Mononuclear cell (primary cell): Measurements from ENCODE around the gene MIAT. TPM values are rescaled to one million over a fixed set of nuclear protein-coding genes. Genes with fewer than 3 reads are reported as not detected.
"Not testable (repeated sequence)": the region's sequence is repeated elsewhere in the genome, so short reads cannot be mapped to it uniquely, and the experiment has no call there.

Experiments
- H3K27me3 ChIP-seq: 2 replicates; pipeline ENCODE4 v1.6.0; 2011; ENCODE audit warnings: low read length, control low read depth; ENCODE audit not compliant: insufficient read depth
- H3K4me1 ChIP-seq: 2 replicates; pipeline ENCODE4 v1.5.1; 2011; ENCODE audit warnings: mild to moderate bottlenecking, low read length, control low read depth; ENCODE audit not compliant: insufficient read depth
- H3K4me3 ChIP-seq: 2 replicates; pipeline ENCODE4 v1.5.1; 2011; ENCODE audit warnings: mild to moderate bottlenecking, low read length, moderate library complexity
- H3K9me3 ChIP-seq: 2 replicates; pipeline ENCODE4 v1.5.1; 2011; ENCODE audit warnings: low read depth, mild to moderate bottlenecking, control low read depth, low read length
- total RNA-seq: library from RNA; depleted of rRNA; stranded (reverse); fragments of >200 nt; gene quantifications from one replicate; pipeline ENCODE4 v1.2.3, GENCODE V29; 2012

The MIAT gene
- total RNA-seq, 1 donor: 15.8 TPM

DNA sequence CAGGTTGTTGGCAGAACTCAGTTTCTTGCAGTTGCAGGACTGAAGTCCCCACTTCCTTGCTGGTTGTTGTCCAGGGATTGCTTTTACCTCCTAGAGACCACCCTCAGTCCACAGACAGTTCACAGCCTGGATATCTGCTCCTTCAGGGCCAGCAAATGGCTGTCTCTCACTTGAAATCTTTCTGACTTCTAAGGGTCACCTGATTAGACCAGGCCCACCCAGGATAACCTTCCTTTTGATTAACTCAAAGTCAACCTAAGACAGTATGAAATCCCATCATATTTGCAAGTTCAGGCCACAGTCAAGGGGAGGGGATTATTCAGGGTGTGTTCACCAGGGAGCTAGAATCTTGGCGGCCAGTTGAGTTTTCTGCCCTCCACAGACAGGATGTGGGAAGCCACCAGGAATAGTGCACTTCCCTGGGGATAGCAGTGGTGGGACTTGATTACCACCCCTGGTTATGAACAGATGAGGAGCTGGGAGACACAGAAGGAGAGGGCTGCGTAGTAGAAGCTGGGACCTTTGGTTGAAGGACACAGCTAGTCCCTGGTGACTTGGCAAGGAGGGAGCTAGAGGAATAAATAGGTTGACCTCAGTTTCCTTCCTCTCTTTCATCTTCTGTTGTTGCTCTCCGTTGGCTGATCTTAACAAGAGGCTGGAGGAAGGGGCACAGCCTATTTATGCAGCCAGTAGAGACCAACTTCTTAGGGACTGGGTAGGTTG, 33.4 kb downstream of the MIAT start:
- peaks cover 9% of the 10 kb centered on the region for H3K4me1 ChIP-seq
- no peaks in the 10 kb centered on the region for H3K9me3 ChIP-seq
- no peaks in the 10 kb centered on the region for H3K27me3 ChIP-seq
- no peak overlapping the region for H3K4me3 ChIP-seq

DNA sequence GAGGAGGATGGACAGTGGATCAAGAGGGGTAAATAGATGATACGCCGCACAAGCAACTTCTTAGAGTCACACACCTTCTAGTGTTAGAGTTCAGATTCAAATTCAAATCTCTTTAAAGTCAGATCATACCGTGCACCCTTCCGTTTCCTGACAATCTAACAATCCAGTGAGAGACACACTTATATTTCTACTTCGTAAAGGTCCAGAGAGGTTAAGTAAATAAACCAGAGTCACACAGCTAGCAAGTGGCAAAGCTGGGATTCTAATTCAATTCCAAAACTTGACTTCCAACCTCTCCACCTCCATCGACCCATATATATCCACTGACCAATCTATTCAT, 34.0 kb downstream of the MIAT start:
- peaks cover 9% of the 10 kb centered on the region for H3K4me1 ChIP-seq
- H3K9me3 ChIP-seq: no peaks in the 10 kb centered on the region
- H3K27me3 ChIP-seq: no peaks in the 10 kb centered on the region
- no peak overlapping the region for H3K4me3 ChIP-seq

DNA sequence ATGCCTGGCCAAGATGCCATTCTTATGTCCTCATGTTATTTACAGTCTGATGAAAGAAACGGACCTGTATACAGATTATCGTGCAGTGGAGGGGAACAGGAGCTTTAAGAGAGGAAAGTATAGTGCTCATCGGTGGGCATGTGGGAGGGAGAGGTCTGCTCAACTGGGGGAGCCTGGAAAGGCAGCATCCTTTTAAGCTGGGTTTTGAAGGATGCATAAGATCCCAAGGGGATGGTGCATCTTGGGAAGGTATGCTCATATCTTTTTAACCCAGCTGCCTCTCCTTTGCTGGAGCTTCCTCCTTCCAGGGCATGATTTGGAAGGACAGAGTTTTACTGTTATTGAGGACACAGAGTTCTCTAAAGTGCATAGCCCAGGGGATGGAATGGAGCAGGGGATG, 34.8 kb downstream of the MIAT start:
- Histone ChIP-seq H3K4me3 (no peak overlapping the region), H3K9me3 (no peaks in the 10 kb centered on the region), H3K27me3 (no peaks in the 10 kb centered on the region), H3K4me1 (peaks cover 9% of the 10 kb centered on the region)

DNA sequence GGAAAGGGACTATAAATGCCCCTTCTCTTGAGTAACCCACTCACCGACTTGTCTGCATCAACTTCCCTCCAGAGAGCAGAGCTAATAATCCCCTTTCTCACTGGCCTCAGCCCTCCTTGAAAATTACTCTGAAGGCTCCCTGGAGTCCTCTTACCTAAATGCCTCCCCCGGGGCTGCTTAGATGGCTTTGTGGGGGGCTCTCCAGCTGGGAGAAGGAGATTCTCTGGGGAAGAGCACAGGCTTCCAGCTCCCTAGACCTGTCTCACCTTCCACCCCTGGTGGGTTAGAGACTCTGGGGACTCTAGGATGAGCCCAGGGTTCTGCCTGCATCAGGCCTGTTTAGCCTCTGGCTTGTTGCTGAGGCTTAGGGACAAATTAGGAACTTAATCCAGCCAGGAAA, 39.8 kb downstream of the MIAT start:
- no peak overlapping the region for H3K4me3 ChIP-seq
- H3K27me3 ChIP-seq: no peaks in the 10 kb centered on the region
- no peaks in the 10 kb centered on the region for H3K4me1 ChIP-seq
- H3K9me3 ChIP-seq: no peaks in the 10 kb centered on the region

DNA sequence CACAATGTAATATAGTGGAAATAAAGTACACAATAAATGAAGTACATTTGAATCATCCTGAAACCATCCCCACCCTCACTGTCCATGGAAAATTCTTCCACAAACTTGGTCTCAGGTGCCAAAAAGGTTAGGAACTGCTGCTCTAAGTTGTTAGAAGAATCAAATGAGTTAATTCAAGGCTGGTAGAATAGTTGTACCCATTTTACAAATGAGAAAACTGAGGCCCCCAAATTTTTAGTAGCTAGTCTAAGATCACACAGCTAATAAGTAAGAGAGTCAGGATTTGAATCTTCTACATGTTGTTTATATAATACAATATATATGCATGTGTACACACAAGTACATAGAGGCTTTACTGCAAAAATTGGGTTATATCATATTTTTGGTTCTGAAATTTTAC, 43.1 kb downstream of the MIAT start:
- Histone ChIP-seq H3K4me1 (no peaks in the 10 kb centered on the region), H3K4me3 (no peak overlapping the region), H3K9me3 (no peaks in the 10 kb centered on the region), H3K27me3 (no peaks in the 10 kb centered on the region)

DNA sequence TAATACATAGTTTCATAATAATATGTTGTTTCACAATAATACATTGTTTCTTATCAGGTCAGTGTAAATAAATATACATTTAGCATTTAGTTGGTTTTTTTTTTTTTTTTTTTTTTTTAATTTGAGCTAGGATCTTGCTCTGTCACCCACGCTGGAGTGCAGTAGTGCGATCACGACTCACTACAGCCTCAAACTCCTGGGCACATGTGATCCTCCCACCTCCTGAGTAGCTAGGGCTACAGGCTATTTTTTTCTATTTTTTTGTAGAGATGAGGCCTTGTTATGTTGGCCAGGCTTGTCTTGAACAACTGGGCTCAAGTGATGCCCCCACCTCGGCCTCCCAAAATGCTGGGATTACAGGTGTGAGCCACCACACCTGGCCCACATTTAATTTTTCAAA, 43.5 kb downstream of the MIAT start:
- H3K4me3 ChIP-seq: no peak overlapping the region

DNA sequence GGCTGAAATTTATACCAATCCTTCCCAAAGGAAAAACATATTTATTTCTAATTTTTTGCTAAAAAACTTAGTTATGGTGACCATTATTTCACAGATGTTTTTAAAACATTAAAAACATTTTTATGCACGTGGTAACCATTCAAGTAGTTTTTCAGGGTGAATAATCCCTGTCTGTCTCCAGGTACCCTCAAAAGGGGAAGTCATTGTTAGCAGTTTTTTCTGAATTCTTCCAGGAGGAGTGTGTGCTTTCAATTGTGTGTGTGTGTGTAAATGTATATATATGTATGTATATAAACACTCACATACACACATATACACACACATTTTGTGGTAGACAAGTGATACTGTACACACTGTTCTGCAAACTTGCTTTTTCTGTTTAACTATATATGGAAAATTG, 43.9 kb downstream of the MIAT start:
- H3K27me3 ChIP-seq: no peaks in the 10 kb centered on the region
- no peak overlapping the region for H3K4me3 ChIP-seq
- H3K9me3 ChIP-seq: no peaks in the 10 kb centered on the region
- H3K4me1 ChIP-seq: no peaks in the 10 kb centered on the region

More for the DNA sequence above, 43.5 kb downstream of the MIAT start:
- no peaks in the 10 kb centered on the region for H3K4me1 ChIP-seq
- H3K9me3 ChIP-seq: no peaks in the 10 kb centered on the region
- no peaks in the 10 kb centered on the region for H3K27me3 ChIP-seq

DNA sequence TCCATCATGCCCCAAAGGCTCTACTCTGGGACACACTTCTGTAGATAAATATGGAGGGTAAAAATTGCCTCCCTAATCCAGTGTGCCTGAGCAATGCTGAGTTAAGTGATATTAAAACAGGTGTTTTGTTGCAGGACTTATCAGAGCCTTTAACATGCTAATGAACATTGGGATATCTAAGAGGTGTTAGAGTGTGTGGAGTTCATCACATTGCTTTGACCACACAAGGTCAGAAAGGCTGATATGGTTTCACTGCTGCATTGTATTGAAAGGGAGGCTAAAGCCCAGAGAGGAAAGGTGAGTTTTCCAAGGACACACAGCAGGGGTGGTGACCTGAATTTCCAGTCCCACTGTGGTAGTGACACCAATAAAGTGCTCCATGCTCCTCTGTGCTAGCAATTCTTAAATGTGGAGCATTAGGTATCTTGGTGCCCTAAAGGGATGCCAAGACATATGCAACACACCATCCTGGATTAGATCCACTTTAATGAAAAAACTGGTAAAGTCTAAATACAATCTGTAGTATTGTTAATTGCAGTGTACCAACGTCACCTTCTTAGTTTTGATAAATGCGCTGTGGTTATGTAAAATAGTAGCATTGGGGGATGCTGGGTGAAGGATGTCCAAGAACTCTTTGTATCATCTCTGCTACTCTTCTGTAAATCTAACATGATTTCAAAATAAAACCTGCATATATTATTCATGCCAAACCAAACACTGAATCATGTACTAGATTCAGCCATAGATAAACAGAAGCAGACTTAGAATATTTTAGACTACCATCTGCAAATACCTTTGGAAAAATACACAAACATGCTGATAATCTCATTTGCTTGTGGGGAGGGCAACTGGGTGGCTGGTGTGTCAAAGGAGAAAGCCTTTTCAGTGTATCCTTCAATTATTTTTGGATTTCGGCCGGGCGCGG, 45.8 kb downstream of the MIAT start:
- H3K27me3 ChIP-seq: no peaks in the 10 kb centered on the region
- no peak overlapping the region for H3K4me3 ChIP-seq
- H3K4me1 ChIP-seq: no peaks in the 10 kb centered on the region
- H3K9me3 ChIP-seq: no peaks in the 10 kb centered on the region

DNA sequence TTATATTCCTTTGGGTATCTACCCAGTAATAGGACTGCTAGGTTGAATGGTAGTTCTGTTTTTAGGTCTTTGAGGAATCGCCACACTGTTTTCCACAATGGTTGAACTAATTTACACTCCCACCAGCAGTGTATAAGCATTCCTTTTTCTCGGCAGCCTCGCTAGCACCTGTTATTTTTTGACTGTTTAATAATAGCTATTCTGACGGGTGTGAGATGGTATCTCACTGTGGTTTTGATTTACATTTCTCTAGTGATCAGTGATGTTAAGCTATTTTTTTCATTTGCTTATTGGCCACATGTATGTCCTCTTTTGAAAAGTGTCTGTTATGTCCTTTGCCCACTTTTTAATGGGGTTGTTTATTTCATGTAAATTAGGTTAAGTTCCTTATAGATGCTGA, 48.0 kb downstream of the MIAT start:
- H3K27me3 ChIP-seq, H3K4me1 ChIP-seq, H3K9me3 ChIP-seq, H3K4me3 ChIP-seq: not testable (repeated sequence)

DNA sequence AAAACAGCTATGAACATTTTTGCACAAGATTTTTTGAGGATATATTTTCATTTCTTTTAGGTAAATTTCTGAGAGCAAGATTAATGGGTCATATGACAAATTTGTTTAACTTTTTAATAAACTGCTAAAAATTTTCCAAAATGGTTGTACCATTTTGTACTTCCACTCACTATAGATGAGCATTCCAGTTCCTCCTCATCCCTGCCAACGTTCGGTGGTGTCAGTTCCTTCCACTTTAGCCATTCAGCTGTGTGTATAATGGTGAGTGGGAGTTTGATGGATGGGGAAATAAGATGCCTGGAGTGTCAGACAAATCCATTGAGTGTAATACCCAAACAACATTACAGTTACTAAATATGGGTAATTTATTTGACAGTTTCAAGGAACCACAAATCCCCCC, 49.7 kb downstream of the MIAT start:
- H3K4me1 ChIP-seq: peaks cover 13% of the 10 kb centered on the region
- no peaks in the 10 kb centered on the region for H3K9me3 ChIP-seq
- no peaks in the 10 kb centered on the region for H3K27me3 ChIP-seq
- H3K4me3 ChIP-seq: no peak overlapping the region

DNA sequence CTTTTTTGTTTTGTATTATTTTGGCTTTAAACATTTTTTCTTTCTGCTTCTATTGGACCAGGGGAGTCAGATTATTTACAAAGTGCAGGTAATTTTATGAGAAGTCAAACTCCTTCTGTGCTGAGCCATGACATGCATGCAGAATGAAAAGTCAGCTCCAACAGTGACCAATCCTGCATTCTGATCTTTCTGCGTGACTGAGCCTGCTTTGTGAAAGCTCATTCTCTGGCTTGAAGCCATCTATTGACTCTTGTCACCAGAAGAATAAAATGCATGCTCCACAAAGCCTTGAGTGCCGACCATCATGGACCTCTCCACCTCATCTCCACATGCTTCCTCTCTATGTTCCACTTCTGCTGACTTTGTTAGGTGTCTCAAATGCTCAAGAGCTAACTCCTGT, 50.2 kb downstream of the MIAT start:
- H3K27me3 ChIP-seq: no peaks in the 10 kb centered on the region
- H3K4me1 ChIP-seq: peaks cover 18% of the 10 kb centered on the region
- no peaks in the 10 kb centered on the region for H3K9me3 ChIP-seq
- H3K4me3 ChIP-seq: no peak overlapping the region

DNA sequence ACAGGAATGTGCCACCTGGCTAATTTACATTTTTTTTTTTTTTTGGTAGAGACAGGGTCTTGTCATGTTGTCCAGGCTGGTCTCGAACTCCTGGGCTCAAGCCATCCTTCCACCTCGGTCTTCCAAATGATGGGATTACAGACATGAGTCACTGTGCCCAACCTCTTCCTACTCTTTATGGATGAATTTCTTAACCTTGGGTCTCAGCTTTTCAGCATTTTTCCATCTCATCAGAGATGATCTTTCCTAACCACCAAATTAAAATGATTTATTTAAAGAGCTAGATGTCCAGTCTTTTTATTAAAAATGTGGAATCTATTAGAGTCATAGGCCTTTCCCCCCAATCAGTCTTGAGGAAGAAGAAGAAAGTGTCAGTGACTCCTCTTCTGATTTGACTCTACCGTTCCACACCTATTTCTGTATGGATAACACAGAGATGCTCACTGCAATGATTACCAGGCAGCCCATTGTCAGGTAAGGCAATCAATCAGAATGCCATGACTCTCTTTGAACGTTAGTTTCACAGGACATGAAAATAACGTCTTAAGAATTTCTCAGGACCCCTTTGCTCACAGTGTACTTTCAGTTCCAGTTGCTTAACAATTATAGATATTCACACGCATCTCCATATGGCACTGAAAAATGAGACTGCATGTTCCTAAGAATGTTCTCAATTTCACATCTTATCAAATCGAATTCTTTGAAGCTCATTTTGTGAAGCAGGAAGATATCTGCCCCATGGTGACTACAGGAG, 51.0 kb downstream of the MIAT start:
- Histone ChIP-seq H3K27me3 (no peaks in the 10 kb centered on the region), H3K9me3 (no peaks in the 10 kb centered on the region), H3K4me1 (peaks cover 18% of the 10 kb centered on the region), H3K4me3 (no peak overlapping the region)

DNA sequence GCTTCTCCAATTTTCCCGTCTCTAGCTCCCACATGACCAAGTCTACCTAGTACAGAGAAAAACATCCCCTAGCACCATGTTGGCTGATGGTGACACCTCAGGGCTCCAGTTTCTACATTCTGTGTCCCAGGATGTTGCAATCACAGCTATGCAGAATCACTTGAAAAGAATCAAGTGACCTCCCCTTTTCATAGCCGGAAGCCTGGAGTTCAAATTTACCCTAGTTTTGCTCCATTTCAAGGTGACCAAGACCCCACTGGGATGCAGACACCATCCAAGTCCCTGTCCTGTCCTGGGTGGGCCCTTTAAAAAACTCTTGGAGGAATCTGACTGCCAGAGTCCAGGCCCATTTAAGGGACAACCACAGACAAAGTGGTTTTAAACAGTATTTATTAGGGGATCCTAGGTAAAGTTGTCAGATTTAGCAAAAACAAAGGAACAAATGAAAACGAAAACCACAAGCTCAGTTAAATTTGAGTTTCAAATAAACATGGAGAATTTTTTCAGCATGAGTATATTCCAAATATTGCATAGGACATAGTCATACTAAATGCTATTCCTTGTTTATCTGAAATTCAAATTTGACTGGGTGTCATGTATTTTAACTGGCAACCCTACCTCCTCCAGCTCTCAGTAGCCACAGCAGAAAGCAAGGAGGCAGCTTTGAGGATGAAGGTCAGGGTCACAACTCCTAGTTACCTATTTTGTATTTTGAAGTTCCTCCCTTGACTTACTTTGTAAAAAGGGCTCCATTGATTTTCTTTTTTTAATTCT, 52.4 kb downstream of the MIAT start:
- no peak overlapping the region for H3K4me3 ChIP-seq
- H3K9me3 ChIP-seq: no peaks in the 10 kb centered on the region
- no peaks in the 10 kb centered on the region for H3K27me3 ChIP-seq
- H3K4me1 ChIP-seq: peaks cover 18% of the 10 kb centered on the region

DNA sequence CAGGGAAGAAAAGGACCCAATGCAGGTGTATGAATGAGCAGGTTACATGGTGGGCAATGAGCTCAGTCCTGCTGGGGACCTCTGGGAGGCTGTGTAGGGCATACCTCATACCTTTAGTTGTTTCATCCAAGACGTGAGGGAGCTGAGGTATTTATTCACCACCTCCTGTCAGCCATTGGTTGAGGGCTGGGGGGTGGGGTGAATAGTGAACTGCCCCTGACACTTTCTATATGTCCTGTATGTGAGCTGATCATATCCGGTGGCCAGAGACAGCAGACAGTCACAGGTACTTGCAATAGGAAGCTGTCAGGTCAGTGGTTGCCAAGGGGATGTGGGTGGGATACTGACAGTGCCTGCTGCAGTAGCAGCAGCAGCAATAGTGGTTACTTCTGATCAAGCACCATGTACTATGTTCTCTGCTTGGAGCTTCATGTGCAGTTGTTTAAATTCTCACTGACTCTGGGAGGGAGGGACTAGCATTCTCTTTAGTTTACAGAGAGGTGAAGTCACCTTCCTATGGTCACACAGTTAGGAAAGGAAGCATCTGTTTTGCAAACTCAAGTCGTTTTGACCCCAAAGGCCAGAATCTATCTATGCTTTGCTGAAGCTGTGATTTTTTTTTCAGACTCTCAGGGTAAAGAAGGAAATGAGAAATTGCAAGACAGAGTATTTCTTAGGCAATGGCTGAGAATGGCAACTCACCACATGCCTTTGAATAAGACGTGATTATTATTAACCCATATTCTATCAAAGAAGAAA, 54.0 kb downstream of the MIAT start:
- no peaks in the 10 kb centered on the region for H3K27me3 ChIP-seq
- peaks cover 18% of the 10 kb centered on the region for H3K4me1 ChIP-seq
- no peaks in the 10 kb centered on the region for H3K9me3 ChIP-seq
- no peak overlapping the region for H3K4me3 ChIP-seq
